ENCODE measurements around the gene TMTC1. TPM values are rescaled to one million over a fixed set of nuclear protein-coding genes. Genes with fewer than 3 reads are reported as not detected.
"Not testable (repeated sequence)": the region's sequence is repeated elsewhere in the genome, so short reads cannot be mapped to it uniquely, and the experiment has no call there.

Gene TMTC1
- total and polyA plus RNA-seq, 2 donors (not counting 1 experiment from before 2014, with no cell fraction given), result 62.2 to 222 TPM

DNA sequence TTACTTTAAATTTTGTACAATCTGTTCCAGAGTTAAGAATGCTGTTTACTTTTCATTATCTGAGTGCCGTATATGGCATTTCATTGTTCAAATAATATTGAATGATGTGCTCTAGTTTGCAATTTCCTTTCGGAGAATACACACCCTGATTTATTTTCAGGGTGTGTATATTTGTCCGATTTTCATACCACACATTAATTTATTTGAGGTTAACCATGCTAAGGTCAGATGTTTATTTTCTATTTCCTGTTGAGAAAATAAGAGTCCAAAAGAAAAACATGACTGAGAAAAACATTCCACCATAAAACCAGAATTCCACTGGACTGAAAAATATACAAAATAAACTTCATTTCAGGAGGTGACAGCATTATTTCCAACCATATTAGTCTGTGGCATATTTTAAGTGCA lies 222.1 kb downstream of the TMTC1 start:
- H4K20me1 ChIP-seq (ENCODE audit: control insufficient read depth, extremely low read depth, insufficient read depth, low read length), result no peaks in the 10 kb centered on the region
- no peak overlapping the region for H3K27ac ChIP-seq (ENCODE audit: insufficient read depth, low read length)
- DNase-seq (ENCODE audit: low read depth in 2 of 2), result peak; percentile 14 to 64
- no peaks in the 10 kb centered on the region for H3K36me3 ChIP-seq (ENCODE audit: control insufficient read depth, insufficient read depth, low read length)
- H3K27me3 ChIP-seq (ENCODE audit: control insufficient read depth, insufficient read depth, low read length), result no peaks in the 10 kb centered on the region
- H3K4me2 ChIP-seq (ENCODE audit: extremely low read depth, insufficient read depth, low read length), result peak overlapping the region; percentile 54
- peaks cover 12% of the 10 kb centered on the region for H3K4me1 ChIP-seq (ENCODE audit: control insufficient read depth, extremely low read depth, insufficient read depth, low read length)
- no peak overlapping the region for H2AFZ ChIP-seq (ENCODE audit: low read length)
- no peaks in the 10 kb centered on the region for H3K79me2 ChIP-seq (ENCODE audit: control insufficient read depth, insufficient read depth, low read length)
- TF ChIP-seq EZH2 (IDR thresholded peaks at IDR 0.05; ENCODE audit: low read length, missing control alignments), result no peak
- TF ChIP-seq, protein P1, sequence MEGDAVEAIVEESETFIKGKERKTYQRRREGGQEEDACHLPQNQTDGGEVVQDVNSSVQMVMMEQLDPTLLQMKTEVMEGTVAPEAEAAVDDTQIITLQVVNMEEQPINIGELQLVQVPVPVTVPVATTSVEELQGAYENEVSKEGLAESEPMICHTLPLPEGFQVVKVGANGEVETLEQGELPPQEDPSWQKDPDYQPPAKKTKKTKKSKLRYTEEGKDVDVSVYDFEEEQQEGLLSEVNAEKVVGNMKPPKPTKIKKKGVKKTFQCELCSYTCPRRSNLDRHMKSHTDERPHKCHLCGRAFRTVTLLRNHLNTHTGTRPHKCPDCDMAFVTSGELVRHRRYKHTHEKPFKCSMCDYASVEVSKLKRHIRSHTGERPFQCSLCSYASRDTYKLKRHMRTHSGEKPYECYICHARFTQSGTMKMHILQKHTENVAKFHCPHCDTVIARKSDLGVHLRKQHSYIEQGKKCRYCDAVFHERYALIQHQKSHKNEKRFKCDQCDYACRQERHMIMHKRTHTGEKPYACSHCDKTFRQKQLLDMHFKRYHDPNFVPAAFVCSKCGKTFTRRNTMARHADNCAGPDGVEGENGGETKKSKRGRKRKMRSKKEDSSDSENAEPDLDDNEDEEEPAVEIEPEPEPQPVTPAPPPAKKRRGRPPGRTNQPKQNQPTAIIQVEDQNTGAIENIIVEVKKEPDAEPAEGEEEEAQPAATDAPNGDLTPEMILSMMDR (conservative IDR thresholded peaks at IDR 0.05 in 1 of 2, IDR thresholded peaks at IDR 0.05 in 1 of 2; ENCODE audit: low read depth in 1 of 2, low read length in 2 of 2), result no peak
- no peaks in the 10 kb centered on the region for H3K9me3 ChIP-seq (ENCODE audit: control insufficient read depth, insufficient read depth, low read depth, low read length)
- no peak overlapping the region for H3K9ac ChIP-seq (ENCODE audit: insufficient read depth, low read length)
- peak overlapping the region in 1 of 4 experiments; percentile 4 for H3K4me3 ChIP-seq (replicated peaks in 1 of 4; ENCODE audit: control extremely low read depth in 1 of 4, insufficient read depth in 1 of 4, low read depth in 3 of 4, low read length in 4 of 4)

GRCh38 chr12:29559198-29559597 lies 224.5 kb downstream of the TMTC1 start:
- Histone ChIP-seq H3K4me3 (replicated peaks in 1 of 4; ENCODE audit: control extremely low read depth in 1 of 4, insufficient read depth in 1 of 4, low read depth in 3 of 4, low read length in 4 of 4) (no peak overlapping the region), H3K27me3 (ENCODE audit: control insufficient read depth, insufficient read depth, low read length) (no peaks in the 10 kb centered on the region), H3K9me3 (ENCODE audit: control insufficient read depth, insufficient read depth, low read depth, low read length) (no peaks in the 10 kb centered on the region), H3K27ac (ENCODE audit: insufficient read depth, low read length) (no peak overlapping the region), H3K9ac (ENCODE audit: insufficient read depth, low read length) (no peak overlapping the region), H3K79me2 (ENCODE audit: control insufficient read depth, insufficient read depth, low read length) (no peaks in the 10 kb centered on the region), H4K20me1 (ENCODE audit: control insufficient read depth, extremely low read depth, insufficient read depth, low read length) (no peaks in the 10 kb centered on the region), H3K4me1 (ENCODE audit: control insufficient read depth, extremely low read depth, insufficient read depth, low read length) (peaks cover 9% of the 10 kb centered on the region), H2AFZ (ENCODE audit: low read length) (no peak overlapping the region), H3K36me3 (ENCODE audit: control insufficient read depth, insufficient read depth, low read length) (no peaks in the 10 kb centered on the region), H3K4me2 (ENCODE audit: extremely low read depth, insufficient read depth, low read length) (no peak overlapping the region)
- no peak for DNase-seq (ENCODE audit: low read depth in 2 of 2)
- TF ChIP-seq EZH2 (IDR thresholded peaks at IDR 0.05; ENCODE audit: low read length, missing control alignments), result no peak
- TF ChIP-seq, protein P1 (conservative IDR thresholded peaks at IDR 0.05 in 1 of 2, IDR thresholded peaks at IDR 0.05 in 1 of 2; ENCODE audit: low read depth in 1 of 2, low read length in 2 of 2), result no peak

DNA sequence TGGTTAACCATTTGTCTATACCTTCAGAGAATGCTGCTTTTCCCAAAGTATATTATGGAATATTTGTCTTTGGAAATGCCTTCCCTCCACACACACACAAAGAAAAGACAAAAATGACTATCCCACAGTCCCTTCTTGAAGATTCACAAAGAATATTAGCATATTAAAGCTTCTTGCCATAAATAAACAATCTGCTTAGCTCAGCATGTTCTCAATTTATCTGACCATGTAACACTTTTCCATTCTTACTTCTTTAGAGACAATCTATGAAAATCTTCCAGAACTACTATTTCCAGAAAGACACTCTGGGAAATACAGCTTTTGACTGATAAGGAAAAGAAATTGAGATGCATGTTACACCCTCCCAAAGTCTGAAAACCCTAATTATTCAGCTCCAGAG lies 227.4 kb downstream of the TMTC1 start:
- H2AFZ ChIP-seq (ENCODE audit: low read length), result no peak overlapping the region
- TF ChIP-seq, protein P1 (conservative IDR thresholded peaks at IDR 0.05 in 1 of 2, IDR thresholded peaks at IDR 0.05 in 1 of 2; ENCODE audit: low read depth in 1 of 2, low read length in 2 of 2), result no peak
- no peak for TF ChIP-seq EZH2 (IDR thresholded peaks at IDR 0.05; ENCODE audit: low read length, missing control alignments)
- no peak overlapping the region for H3K27ac ChIP-seq (ENCODE audit: insufficient read depth, low read length)
- H3K36me3 ChIP-seq (ENCODE audit: control insufficient read depth, insufficient read depth, low read length), result no peaks in the 10 kb centered on the region
- H3K4me1 ChIP-seq (ENCODE audit: control insufficient read depth, extremely low read depth, insufficient read depth, low read length), result no peaks in the 10 kb centered on the region
- no peak overlapping the region for H3K4me3 ChIP-seq (replicated peaks in 1 of 4; ENCODE audit: control extremely low read depth in 1 of 4, insufficient read depth in 1 of 4, low read depth in 3 of 4, low read length in 4 of 4)
- H3K9ac ChIP-seq (ENCODE audit: insufficient read depth, low read length), result no peak overlapping the region
- no peak for DNase-seq (ENCODE audit: low read depth in 2 of 2)
- H3K4me2 ChIP-seq (ENCODE audit: extremely low read depth, insufficient read depth, low read length), result no peak overlapping the region
- H3K27me3 ChIP-seq (ENCODE audit: control insufficient read depth, insufficient read depth, low read length), result no peaks in the 10 kb centered on the region
- H4K20me1 ChIP-seq (ENCODE audit: control insufficient read depth, extremely low read depth, insufficient read depth, low read length), result no peaks in the 10 kb centered on the region
- H3K79me2 ChIP-seq (ENCODE audit: control insufficient read depth, insufficient read depth, low read length), result no peaks in the 10 kb centered on the region
- H3K9me3 ChIP-seq (ENCODE audit: control insufficient read depth, insufficient read depth, low read depth, low read length), result no peaks in the 10 kb centered on the region

DNA sequence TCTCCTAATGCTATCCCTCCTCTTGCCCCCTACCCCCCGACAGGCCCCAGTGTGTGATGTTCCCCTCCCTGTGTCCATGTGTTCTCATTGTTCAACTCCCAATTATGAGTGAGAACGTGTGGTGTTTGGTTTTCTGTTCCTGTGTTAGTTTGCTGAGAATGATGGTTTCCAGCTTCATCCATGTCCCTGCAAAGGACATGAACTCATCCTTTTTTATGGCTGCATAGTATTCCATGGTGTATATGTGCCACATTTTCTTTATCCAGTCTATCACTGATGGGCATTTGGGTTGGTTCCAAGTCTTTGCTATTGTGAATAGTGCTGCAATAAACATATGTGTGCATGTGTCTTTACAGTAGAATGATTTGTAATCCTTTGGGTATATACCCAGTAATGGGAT lies 228.3 kb downstream of the TMTC1 start:
- not testable (repeated sequence) for H3K36me3 ChIP-seq (ENCODE audit: control insufficient read depth, insufficient read depth, low read length); H3K4me3 ChIP-seq (replicated peaks in 1 of 4; ENCODE audit: control extremely low read depth in 1 of 4, insufficient read depth in 1 of 4, low read depth in 3 of 4, low read length in 4 of 4); H4K20me1 ChIP-seq (ENCODE audit: control insufficient read depth, extremely low read depth, insufficient read depth, low read length); H3K4me2 ChIP-seq (ENCODE audit: extremely low read depth, insufficient read depth, low read length); H3K9ac ChIP-seq (ENCODE audit: insufficient read depth, low read length); DNase-seq (ENCODE audit: low read depth in 2 of 2); H3K27me3 ChIP-seq (ENCODE audit: control insufficient read depth, insufficient read depth, low read length); H3K4me1 ChIP-seq (ENCODE audit: control insufficient read depth, extremely low read depth, insufficient read depth, low read length); H3K27ac ChIP-seq (ENCODE audit: insufficient read depth, low read length); H3K79me2 ChIP-seq (ENCODE audit: control insufficient read depth, insufficient read depth, low read length); H3K9me3 ChIP-seq (ENCODE audit: control insufficient read depth, insufficient read depth, low read depth, low read length); H2AFZ ChIP-seq (ENCODE audit: low read length)
